Activated T-cell treated with anti-CD3 and anti-CD28 coated beads, Interleukin-2, amount 50 U/mL, for 24 hours (primary cell): Measurements from ENCODE around the gene ASTN2.

Source experiments
- DNase-seq: peaks from one replicate; pipeline ENCODE4 v3.0.0-alpha.2; 2020
- H3K27ac Mint-ChIP-seq: 2 replicates; pipeline ENCODE4 v1.8.0; 2020; ENCODE audit warnings: mild to moderate bottlenecking, mixed read lengths
- H3K27me3 Mint-ChIP-seq: 2 replicates; pipeline ENCODE4 v1.8.0; 2020; ENCODE audit warnings: mixed read lengths
- H3K36me3 Mint-ChIP-seq: 2 replicates; pipeline ENCODE4 v1.8.0; 2020; ENCODE audit warnings: low read depth, mixed read lengths
- H3K4me1 Mint-ChIP-seq: 2 replicates; pipeline ENCODE4 v1.8.0; 2020; ENCODE audit warnings: low read depth, mixed read lengths
- H3K4me3 Mint-ChIP-seq: 2 replicates; pipeline ENCODE4 v1.8.0; 2020; ENCODE audit warnings: mild to moderate bottlenecking, moderate library complexity, mixed read lengths
- H3K9me3 Mint-ChIP-seq: 2 replicates; pipeline ENCODE4 v1.8.0; 2020; ENCODE audit warnings: mixed read lengths

Gene ASTN2

GRCh38 chr9:116442528-116442927 lies 972.3 kb downstream of the ASTN2 start:
- Mint-ChIP-seq H3K4me3 (no peak overlapping the region), H3K36me3 (peaks cover 43% of the 10 kb centered on the region), H3K27ac (no peak overlapping the region), H3K27me3 (no peaks in the 10 kb centered on the region), H3K4me1 (no peaks in the 10 kb centered on the region), H3K9me3 (peaks cover 9% of the 10 kb centered on the region)
- DNase-seq: no peak

DNA sequence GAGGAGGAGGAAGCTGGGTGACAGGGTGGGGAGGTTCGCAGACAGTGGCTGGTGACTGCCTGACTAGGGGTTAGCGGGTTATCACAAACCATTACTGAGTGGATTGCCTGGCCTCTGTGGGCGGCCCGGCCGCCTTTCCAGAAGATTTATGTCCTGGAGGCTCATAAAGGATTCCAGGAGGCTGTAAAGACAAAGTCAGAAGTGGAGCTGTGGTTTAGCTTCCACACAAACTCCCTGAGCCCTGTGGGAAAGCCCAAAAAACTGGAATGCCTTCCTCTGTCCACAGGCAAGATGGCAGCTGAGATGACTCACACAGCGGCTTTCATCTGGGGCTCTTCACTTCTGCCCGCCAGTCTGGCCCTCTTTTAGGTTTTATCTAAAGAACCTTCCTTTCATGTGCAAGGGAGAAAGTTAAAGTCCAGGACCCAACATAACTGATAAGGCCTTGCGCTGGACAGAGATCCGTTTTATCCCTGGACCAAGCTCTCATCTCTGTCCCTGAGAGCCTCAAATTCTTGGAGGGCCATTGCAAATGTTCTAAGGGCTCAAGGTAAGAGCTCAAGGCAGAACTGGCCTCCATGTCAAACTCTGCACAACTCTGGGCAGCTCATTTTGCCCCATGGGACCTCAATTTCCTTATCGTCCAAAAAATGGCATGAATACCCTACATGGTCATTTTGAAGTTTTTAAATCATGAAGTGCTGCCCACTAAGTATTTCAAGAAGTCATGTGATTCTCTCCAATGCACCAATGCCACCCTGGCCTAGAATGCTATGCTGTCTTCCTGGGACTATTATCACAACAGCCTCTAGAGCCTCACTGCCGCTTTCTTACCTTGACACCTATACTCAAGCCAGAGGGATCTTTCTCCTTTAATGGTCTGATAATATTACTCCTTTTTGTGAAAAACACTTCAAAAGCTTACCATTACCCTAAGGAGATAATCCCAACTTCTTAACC lies 977.2 kb downstream of the ASTN2 start:
- no peak for DNase-seq
- Mint-ChIP-seq H3K4me3 (no peak overlapping the region), H3K36me3 (peaks cover 48% of the 10 kb centered on the region), H3K4me1 (no peaks in the 10 kb centered on the region), H3K9me3 (peaks cover 9% of the 10 kb centered on the region), H3K27me3 (no peaks in the 10 kb centered on the region), H3K27ac (no peak overlapping the region)

DNA sequence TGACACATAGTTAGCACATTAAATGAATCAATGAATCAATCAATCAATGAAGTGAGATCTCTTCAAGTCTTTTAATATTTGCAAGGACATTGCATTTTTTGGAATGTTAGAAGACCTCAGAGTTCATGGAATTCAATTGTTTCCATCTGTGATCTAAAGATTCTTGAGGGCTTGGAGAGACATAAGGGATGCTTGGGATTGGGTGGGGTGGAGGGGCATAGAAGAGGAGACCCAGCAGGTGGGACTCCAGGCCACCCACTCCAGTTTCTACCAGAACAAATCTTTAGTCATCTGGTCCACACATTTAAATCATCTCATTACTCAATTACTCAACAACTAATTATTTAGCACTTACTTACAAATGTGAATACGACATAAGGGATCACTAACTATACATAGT lies 978.7 kb downstream of the ASTN2 start:
- Mint-ChIP-seq H3K4me3 (no peak overlapping the region), H3K9me3 (peaks cover 9% of the 10 kb centered on the region), H3K4me1 (no peaks in the 10 kb centered on the region), H3K36me3 (peaks cover 36% of the 10 kb centered on the region), H3K27me3 (no peaks in the 10 kb centered on the region), H3K27ac (no peak overlapping the region)
- no peak for DNase-seq

- Mint-ChIP-seq H3K27ac (no peak overlapping the region), H3K9me3 (peaks cover 9% of the 10 kb centered on the region), H3K36me3 (peaks cover 31% of the 10 kb centered on the region), H3K27me3 (no peaks in the 10 kb centered on the region), H3K4me1 (no peaks in the 10 kb centered on the region), H3K4me3 (no peak overlapping the region)
- no peak for DNase-seq
Observed at GRCh38 chr9:116435706-116436105, 979.2 kb downstream of the ASTN2 start.

DNA sequence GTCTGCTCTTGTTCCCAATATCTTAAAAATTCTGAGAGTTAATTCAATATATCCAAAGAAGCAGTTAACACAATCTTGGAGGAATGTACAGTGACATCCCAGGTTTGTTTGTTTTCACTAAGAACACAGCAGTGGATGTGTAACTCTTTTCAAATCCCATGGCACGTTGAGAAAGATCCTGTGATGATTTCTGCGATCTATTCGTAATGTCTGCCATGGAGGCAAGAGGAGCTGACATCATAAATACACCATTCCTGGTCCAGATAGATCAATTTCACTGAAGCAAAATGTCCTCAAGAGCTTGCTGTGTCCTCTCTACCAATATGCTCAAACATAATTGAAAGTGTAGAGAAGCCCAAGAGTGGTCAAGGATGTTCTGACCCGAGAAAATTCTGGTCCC lies 980.5 kb downstream of the ASTN2 start:
- DNase-seq: no peak
- Mint-ChIP-seq H3K27me3 (no peaks in the 10 kb centered on the region), H3K4me1 (no peaks in the 10 kb centered on the region), H3K36me3 (peaks cover 18% of the 10 kb centered on the region), H3K27ac (no peak overlapping the region), H3K9me3 (peaks cover 9% of the 10 kb centered on the region), H3K4me3 (no peak overlapping the region)

DNA sequence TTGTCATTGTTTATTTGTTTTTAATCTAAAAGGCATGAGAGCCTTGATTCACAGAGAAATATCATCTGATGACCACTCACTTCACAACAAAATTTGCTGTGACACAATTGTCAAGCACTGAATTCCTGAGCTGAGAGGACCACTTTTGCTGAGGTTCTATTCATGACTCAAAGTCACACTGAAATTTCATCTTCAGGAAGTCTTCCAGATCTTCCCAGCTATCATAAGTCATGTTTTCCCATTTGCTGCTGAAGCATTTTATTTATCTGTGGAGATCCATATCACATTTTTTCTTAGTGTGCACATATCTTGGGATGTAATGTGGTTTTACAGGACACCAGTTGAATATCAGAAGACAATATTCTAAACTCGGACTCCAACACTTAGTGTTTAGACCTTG lies 982.8 kb downstream of the ASTN2 start:
- Mint-ChIP-seq H3K9me3 (no peaks in the 10 kb centered on the region), H3K27me3 (no peaks in the 10 kb centered on the region), H3K4me1 (no peaks in the 10 kb centered on the region), H3K36me3 (peaks cover 2% of the 10 kb centered on the region), H3K27ac (no peak overlapping the region), H3K4me3 (no peak overlapping the region)
- DNase-seq: no peak

DNA sequence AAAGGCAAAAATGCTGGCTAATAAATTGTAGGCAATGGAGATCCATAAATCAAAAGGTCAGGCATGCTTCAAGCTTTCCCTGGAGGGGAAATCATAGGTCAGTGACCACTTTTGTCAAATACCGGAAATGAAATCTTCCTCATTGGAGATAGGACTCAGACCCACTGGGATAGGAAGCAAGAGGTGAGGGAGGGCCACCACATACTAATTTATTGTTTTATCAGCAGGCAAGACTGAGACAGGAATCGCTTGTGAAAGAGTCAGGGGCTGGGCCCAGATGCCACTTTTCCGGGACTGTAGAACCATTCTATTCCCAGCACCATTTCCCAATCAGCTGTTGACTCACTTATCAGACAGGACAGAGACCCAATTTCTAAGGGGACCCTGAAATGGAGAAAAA lies 984.0 kb downstream of the ASTN2 start:
- Mint-ChIP-seq H3K27ac (no peak overlapping the region), H3K27me3 (no peaks in the 10 kb centered on the region), H3K9me3 (no peaks in the 10 kb centered on the region), H3K4me3 (no peak overlapping the region), H3K36me3 (peaks cover 4% of the 10 kb centered on the region), H3K4me1 (no peaks in the 10 kb centered on the region)
- DNase-seq: no peak

DNA sequence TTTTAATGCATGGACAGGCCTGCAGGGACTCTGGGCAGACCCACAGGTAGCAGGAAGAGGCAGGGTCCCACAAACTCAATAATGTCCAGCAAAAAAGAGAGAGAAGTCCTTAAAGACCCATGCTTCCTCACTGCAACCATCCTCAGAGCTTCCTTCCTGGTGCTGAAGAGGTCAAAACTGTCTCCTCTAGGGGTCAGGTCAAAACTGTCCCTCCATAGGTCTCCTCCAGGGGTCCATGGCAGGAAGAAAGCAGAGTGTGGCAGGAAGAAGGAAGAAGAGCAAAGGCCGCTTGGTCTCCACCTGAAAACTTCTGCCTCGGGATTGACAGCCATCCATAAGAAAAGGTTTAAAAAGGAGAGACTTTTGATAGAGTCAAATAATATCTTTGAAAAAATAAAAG lies 989.6 kb downstream of the ASTN2 start:
- no peaks in the 10 kb centered on the region for H3K9me3 Mint-ChIP-seq

GRCh38 chr9:116423149-116423548 lies 991.7 kb downstream of the ASTN2 start:
- no peaks in the 10 kb centered on the region for H3K4me1 Mint-ChIP-seq
- peaks cover 8% of the 10 kb centered on the region for H3K36me3 Mint-ChIP-seq

More for the DNA sequence above, 989.6 kb downstream of the ASTN2 start:
- Mint-ChIP-seq H3K27ac (no peak overlapping the region), H3K4me3 (no peak overlapping the region), H3K27me3 (no peaks in the 10 kb centered on the region), H3K4me1 (no peaks in the 10 kb centered on the region), H3K36me3 (peaks cover 10% of the 10 kb centered on the region)
- no peak for DNase-seq

DNA sequence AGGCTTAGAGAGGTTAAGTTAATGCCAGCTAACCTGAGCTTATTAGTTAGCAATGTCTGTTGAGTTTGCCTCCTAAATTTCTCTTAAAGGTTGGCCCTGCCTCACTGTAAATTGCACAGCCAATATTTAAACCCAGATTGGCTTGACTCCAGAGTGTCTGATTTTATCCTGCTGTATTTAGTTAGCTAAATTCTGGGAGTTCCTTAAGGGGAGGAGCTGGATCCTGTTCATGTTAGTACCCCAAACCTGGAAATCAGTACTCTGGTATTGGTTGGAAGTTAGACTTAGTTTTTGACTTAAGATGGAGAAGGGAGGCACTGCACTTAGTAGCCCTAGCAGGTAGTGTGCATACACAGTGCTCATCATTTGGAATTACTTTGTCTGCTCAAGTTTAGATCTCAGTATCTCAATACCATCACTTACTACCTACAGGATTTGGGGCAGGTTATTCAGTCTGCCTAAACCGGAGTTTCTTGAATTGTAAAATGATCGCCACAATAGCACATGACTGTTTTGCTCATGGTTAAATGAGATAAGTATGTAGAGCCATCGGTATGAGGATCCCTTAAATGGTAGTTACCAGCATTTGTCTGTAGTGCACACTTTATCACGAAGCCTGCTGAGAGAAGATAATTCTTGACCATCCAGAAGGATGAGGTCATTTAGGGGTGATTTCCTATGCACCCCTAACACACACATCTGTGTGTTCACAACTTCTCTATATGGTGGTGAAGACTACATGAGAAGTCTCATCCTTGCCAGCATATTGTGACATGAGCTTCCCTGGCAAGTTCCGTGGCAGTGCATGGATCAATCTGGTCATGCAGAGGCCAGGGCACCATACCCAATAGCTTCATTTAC lies 992.5 kb downstream of the ASTN2 start:
- Mint-ChIP-seq H3K27ac (no peak overlapping the region), H3K9me3 (no peaks in the 10 kb centered on the region), H3K4me3 (no peak overlapping the region), H3K4me1 (no peaks in the 10 kb centered on the region), H3K36me3 (peaks cover 8% of the 10 kb centered on the region), H3K27me3 (no peaks in the 10 kb centered on the region)
- DNase-seq: no peak

More at GRCh38 chr9:116423149-116423548, 991.7 kb downstream of the ASTN2 start:
- no peak for DNase-seq
- Mint-ChIP-seq H3K9me3 (no peaks in the 10 kb centered on the region), H3K27ac (no peak overlapping the region), H3K4me3 (no peak overlapping the region), H3K27me3 (no peaks in the 10 kb centered on the region)

DNA sequence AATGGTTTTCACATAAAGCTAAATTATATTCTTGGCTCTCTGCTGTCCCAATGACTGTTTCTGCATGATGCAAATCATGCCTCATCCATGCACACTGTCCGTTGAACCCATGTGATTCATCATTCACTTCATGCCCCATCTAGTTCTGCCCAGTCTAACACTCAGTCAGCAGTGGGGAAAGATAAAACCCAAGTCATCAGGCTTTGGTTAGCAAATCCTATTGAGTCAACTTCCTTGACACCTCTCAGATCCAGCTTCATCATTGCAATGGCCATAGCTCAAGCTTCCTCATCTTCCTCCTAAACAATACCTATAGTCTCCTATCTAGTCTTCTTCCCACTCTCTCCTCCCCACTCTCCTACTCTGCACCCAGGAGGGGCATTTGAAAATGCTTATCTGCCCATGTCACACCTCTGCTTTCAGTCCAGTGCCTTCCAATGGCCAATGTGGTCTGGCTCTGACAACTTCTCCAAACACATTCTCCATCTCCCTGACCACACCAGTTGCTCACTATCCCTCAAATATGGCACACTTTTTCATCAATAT lies 993.8 kb downstream of the ASTN2 start:
- DNase-seq: no peak
- Mint-ChIP-seq H3K4me3 (no peak overlapping the region), H3K4me1 (no peaks in the 10 kb centered on the region), H3K27me3 (no peaks in the 10 kb centered on the region), H3K27ac (no peak overlapping the region), H3K36me3 (peaks cover 8% of the 10 kb centered on the region), H3K9me3 (no peaks in the 10 kb centered on the region)

- H3K9me3 Mint-ChIP-seq: no peaks in the 10 kb centered on the region
- H3K4me1 Mint-ChIP-seq: no peaks in the 10 kb centered on the region
- no peak for DNase-seq
- no peaks in the 10 kb centered on the region for H3K36me3 Mint-ChIP-seq
- H3K4me3 Mint-ChIP-seq: no peak overlapping the region
- no peaks in the 10 kb centered on the region for H3K27me3 Mint-ChIP-seq
- no peak overlapping the region for H3K27ac Mint-ChIP-seq
Observed at GRCh38 chr9:116419181-116419580, 995.7 kb downstream of the ASTN2 start.

DNA sequence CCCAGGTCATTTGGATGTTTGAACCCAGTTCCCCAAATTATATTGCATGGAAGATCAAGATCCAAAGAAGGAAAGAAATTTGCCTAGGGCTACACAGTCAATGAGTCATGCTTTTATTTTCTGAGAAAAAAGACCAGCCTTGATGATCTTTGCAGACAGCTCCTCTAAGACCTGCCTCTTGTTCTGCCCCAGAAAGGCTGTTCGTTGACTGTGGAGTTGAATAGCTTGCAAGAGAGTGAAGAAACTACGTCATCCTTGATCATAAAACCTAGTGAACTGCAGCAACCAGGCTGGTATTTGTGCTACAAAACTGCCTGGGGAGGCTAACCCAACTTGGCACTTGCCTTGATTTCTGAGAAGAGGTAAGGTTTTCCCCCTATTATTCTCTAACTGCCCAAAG lies 997.4 kb downstream of the ASTN2 start:
- Mint-ChIP-seq H3K27me3 (no peaks in the 10 kb centered on the region), H3K36me3 (no peaks in the 10 kb centered on the region), H3K27ac (no peak overlapping the region), H3K9me3 (no peaks in the 10 kb centered on the region), H3K4me1 (no peaks in the 10 kb centered on the region), H3K4me3 (no peak overlapping the region)
- no peak for DNase-seq

- H3K4me3 Mint-ChIP-seq: no peak overlapping the region
- H3K27me3 Mint-ChIP-seq: no peaks in the 10 kb centered on the region
- H3K9me3 Mint-ChIP-seq: no peaks in the 10 kb centered on the region
- no peak overlapping the region for H3K27ac Mint-ChIP-seq
- DNase-seq: no peak
- no peaks in the 10 kb centered on the region for H3K4me1 Mint-ChIP-seq
- H3K36me3 Mint-ChIP-seq: no peaks in the 10 kb centered on the region
Observed at GRCh38 chr9:116416421-116416820, 998.4 kb downstream of the ASTN2 start.
